ENCODE data around the gene KRT10. TPM values are rescaled to one million over a fixed set of nuclear protein-coding genes. Genes with fewer than 3 reads are reported as not detected.

The KRT10 gene
- total RNA-seq, 1 donor from 2014 or later, result 27.1 TPM

DNA sequence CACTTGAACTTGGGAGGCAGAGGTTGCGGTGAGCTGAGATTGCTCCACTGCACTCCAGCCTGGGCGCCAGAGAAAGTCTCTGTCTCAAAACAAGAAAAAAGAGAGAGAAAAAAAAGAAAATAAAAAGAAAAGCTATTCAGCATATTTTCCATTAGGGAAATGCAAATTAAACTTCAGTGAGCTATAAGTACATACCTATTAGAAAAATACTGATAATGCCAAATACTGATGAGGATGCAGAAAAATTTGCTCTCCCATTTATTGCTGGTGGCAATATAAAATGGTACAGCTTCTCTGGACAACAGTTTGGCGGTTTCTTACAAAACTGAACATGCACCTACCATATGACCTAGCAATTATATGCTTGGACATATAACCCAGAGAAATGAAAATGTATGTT, 9.8 kb downstream of the KRT10 start:
- H3K4me1 Mint-ChIP-seq (ENCODE audit: low read depth, unreplicated experiment), result peaks cover 2% of the 10 kb centered on the region
- no peak overlapping the region for H3K27ac Mint-ChIP-seq (ENCODE audit: unreplicated experiment)
- TF ChIP-seq, protein P1, sequence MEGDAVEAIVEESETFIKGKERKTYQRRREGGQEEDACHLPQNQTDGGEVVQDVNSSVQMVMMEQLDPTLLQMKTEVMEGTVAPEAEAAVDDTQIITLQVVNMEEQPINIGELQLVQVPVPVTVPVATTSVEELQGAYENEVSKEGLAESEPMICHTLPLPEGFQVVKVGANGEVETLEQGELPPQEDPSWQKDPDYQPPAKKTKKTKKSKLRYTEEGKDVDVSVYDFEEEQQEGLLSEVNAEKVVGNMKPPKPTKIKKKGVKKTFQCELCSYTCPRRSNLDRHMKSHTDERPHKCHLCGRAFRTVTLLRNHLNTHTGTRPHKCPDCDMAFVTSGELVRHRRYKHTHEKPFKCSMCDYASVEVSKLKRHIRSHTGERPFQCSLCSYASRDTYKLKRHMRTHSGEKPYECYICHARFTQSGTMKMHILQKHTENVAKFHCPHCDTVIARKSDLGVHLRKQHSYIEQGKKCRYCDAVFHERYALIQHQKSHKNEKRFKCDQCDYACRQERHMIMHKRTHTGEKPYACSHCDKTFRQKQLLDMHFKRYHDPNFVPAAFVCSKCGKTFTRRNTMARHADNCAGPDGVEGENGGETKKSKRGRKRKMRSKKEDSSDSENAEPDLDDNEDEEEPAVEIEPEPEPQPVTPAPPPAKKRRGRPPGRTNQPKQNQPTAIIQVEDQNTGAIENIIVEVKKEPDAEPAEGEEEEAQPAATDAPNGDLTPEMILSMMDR (IDR thresholded peaks at IDR 0.05; ENCODE audit: partially characterized antibody, unreplicated experiment), result no peak
- no peak for DNase-seq
- no peaks in the 10 kb centered on the region for H3K36me3 Mint-ChIP-seq (ENCODE audit: unreplicated experiment)
- H3K4me3 Mint-ChIP-seq (ENCODE audit: unreplicated experiment), result no peak overlapping the region
- H3K9me3 Mint-ChIP-seq (ENCODE audit: unreplicated experiment), result no peaks in the 10 kb centered on the region
- no peaks in the 10 kb centered on the region for H3K27me3 Mint-ChIP-seq (ENCODE audit: unreplicated experiment)

DNA sequence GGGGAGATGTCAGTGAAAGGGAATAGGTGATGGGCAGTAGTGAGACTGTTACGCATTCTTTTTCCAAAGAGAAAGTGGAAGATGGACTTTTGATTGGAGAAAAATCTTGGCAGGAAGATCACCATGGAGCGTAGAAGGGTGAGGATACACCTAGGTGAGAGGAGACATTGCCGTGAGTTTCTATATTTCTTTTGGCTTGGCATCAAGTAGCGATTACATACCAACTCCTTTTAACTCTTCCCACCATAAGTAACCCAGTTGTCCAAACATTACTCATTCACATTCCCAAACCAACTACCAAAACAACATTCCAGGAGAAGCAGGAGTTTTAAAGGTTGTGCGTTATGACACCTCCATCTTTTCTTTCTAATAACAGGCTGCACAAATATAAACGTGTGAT, 11.9 kb downstream of the KRT10 start:
- Mint-ChIP-seq H3K4me3 (ENCODE audit: unreplicated experiment) (no peak overlapping the region), H3K27me3 (ENCODE audit: unreplicated experiment) (no peaks in the 10 kb centered on the region), H3K27ac (ENCODE audit: unreplicated experiment) (no peak overlapping the region), H3K9me3 (ENCODE audit: unreplicated experiment) (no peaks in the 10 kb centered on the region), H3K36me3 (ENCODE audit: unreplicated experiment) (no peaks in the 10 kb centered on the region), H3K4me1 (ENCODE audit: low read depth, unreplicated experiment) (no peaks in the 10 kb centered on the region)
- DNase-seq, result no peak
- TF ChIP-seq, protein P1 (IDR thresholded peaks at IDR 0.05; ENCODE audit: partially characterized antibody, unreplicated experiment), result no peak

DNA sequence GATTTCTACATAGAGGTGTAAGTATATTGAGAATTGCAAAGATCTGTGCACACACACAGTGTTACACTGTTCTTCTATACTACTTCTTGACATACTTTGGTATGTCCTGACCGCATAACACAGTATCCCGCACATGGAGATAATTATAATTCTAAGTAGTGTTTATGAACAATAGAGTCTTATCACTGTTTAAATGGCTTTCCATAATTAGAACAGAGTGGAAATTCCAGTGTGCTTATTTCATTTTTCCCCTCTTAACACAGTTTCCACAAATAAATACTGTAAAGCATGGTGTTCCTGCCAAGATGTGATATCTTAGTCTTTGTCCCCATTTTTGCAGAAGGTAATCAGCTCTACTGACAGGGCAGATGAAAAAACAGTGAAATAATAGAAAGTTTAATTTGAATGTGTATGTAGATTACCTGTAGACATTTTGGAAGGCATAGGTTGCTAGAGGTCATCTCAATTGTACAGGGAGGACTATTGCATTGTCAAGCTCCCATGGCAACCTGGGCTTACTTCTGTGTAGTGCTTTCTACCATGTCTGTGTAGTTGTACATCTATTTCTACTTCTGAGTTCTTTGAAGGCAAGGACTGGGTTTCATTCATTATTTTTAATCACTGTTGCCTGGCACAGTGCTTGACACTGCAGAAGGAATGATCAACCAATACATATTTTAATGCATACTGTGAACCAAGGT, 12.5 kb downstream of the KRT10 start:
- no peak for DNase-seq
- Mint-ChIP-seq H3K36me3 (ENCODE audit: unreplicated experiment) (peaks cover 4% of the 10 kb centered on the region), H3K27me3 (ENCODE audit: unreplicated experiment) (peaks cover under 1% of the 10 kb centered on the region), H3K27ac (ENCODE audit: unreplicated experiment) (no peak overlapping the region), H3K4me3 (ENCODE audit: unreplicated experiment) (no peak overlapping the region), H3K9me3 (ENCODE audit: unreplicated experiment) (no peaks in the 10 kb centered on the region), H3K4me1 (ENCODE audit: low read depth, unreplicated experiment) (no peaks in the 10 kb centered on the region)
- TF ChIP-seq, protein P1 (IDR thresholded peaks at IDR 0.05; ENCODE audit: partially characterized antibody, unreplicated experiment), result no peak

DNA sequence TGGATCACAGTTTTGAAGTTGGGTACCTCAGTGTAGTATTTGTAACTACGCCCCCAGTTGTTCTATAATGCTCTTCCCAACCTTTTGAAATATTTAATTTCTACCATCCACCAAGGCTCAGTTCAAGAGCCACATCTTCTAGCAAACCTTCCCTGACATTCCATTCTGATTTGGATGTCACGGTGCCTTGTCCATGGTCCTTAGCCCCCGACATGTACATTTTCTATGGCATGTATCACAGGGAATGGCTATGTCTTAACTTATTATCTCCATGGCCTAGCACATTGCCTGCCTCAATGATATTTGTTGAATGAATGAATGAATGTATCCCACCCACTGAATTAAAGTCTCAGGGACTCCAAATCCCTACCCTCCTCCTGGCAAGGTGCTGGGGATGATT, 16.3 kb downstream of the KRT10 start:
- DNase-seq, result no peak
- Mint-ChIP-seq H3K27ac (ENCODE audit: unreplicated experiment) (no peak overlapping the region), H3K27me3 (ENCODE audit: unreplicated experiment) (peaks cover 2% of the 10 kb centered on the region), H3K4me1 (ENCODE audit: low read depth, unreplicated experiment) (no peaks in the 10 kb centered on the region), H3K9me3 (ENCODE audit: unreplicated experiment) (no peaks in the 10 kb centered on the region), H3K4me3 (ENCODE audit: unreplicated experiment) (no peak overlapping the region), H3K36me3 (ENCODE audit: unreplicated experiment) (peaks cover 4% of the 10 kb centered on the region)
- TF ChIP-seq, protein P1 (IDR thresholded peaks at IDR 0.05; ENCODE audit: partially characterized antibody, unreplicated experiment), result no peak

DNA sequence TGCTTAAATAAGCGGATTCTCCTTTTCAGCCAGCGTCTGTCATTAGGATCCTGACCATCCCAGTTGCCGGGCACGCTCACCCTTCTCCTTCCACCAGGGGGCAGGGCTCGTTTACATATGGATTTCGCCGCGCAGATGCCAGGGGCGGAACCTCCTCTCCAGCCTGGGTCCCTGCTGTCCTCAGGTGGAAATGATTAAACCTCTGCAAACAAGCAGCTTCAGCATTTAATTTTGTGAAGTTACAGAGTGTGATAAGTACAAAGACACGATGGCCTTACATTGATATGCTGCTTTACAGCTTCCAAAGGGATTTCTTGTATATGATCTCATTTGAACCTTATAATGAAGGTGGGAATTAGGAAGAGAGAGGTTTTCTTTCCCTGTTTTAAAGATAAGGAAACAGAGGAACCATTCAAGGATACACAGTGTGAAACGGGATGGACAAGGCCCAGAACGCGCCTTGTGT, 18.8 kb downstream of the KRT10 start:
- Mint-ChIP-seq H3K4me1 (ENCODE audit: low read depth, unreplicated experiment) (no peaks in the 10 kb centered on the region), H3K4me3 (ENCODE audit: unreplicated experiment) (no peak overlapping the region), H3K9me3 (ENCODE audit: unreplicated experiment) (no peaks in the 10 kb centered on the region), H3K27me3 (ENCODE audit: unreplicated experiment) (peaks cover 2% of the 10 kb centered on the region), H3K36me3 (ENCODE audit: unreplicated experiment) (peaks cover 4% of the 10 kb centered on the region), H3K27ac (ENCODE audit: unreplicated experiment) (no peak overlapping the region)
- TF ChIP-seq, protein P1 (IDR thresholded peaks at IDR 0.05; ENCODE audit: partially characterized antibody, unreplicated experiment), result peak; percentile 91
- DNase-seq, result peak; percentile 86
